ENCODE results near the gene DRAM2.

Gene DRAM2

DNA sequence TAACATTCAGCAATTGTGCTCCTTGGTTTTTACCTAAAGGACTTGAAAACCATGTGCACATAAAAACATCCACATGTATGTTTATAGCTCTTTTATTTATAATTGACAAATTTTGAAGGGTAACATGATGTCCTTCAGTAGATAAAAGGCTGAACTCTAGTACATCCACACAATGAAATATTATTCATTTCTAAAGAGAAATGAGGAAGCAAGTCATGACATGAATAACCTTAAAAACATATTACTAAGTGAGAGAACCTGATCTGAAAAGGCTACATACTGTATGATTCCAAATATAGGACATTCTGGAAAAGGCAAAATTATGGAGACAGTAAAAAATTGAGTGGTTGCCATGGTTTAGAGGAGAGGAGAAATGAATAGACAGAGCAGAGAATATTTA, 50.3 kb downstream of the DRAM2 start:
- TF ChIP-seq OSR1 (CRISPR knock-in tag; IDR thresholded peaks at IDR 0.05): no peak
- no peak for TF ChIP-seq ZNF8 (CRISPR knock-in tag; IDR thresholded peaks at IDR 0.05)
- no peak for TF ChIP-seq CREB5 (CRISPR knock-in tag; IDR thresholded peaks at IDR 0.05; ENCODE audit: low read depth)
- TF ChIP-seq RARB (CRISPR knock-in tag; IDR thresholded peaks at IDR 0.05): no peak
- no peak for TF ChIP-seq ISL1 (CRISPR knock-in tag; IDR thresholded peaks at IDR 0.05)
- no peak for TF ChIP-seq ZFP3 (CRISPR knock-in tag; IDR thresholded peaks at IDR 0.05)
- TF ChIP-seq, protein P1, sequence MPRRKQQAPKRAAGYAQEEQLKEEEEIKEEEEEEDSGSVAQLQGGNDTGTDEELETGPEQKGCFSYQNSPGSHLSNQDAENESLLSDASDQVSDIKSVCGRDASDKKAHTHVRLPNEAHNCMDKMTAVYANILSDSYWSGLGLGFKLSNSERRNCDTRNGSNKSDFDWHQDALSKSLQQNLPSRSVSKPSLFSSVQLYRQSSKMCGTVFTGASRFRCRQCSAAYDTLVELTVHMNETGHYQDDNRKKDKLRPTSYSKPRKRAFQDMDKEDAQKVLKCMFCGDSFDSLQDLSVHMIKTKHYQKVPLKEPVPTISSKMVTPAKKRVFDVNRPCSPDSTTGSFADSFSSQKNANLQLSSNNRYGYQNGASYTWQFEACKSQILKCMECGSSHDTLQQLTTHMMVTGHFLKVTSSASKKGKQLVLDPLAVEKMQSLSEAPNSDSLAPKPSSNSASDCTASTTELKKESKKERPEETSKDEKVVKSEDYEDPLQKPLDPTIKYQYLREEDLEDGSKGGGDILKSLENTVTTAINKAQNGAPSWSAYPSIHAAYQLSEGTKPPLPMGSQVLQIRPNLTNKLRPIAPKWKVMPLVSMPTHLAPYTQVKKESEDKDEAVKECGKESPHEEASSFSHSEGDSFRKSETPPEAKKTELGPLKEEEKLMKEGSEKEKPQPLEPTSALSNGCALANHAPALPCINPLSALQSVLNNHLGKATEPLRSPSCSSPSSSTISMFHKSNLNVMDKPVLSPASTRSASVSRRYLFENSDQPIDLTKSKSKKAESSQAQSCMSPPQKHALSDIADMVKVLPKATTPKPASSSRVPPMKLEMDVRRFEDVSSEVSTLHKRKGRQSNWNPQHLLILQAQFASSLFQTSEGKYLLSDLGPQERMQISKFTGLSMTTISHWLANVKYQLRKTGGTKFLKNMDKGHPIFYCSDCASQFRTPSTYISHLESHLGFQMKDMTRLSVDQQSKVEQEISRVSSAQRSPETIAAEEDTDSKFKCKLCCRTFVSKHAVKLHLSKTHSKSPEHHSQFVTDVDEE (CRISPR knock-in tag; IDR thresholded peaks at IDR 0.05): no peak
- TF ChIP-seq BACH2 (CRISPR knock-in tag; IDR thresholded peaks at IDR 0.05; ENCODE audit: borderline replicate concordance): no peak
- TF ChIP-seq, protein P2, sequence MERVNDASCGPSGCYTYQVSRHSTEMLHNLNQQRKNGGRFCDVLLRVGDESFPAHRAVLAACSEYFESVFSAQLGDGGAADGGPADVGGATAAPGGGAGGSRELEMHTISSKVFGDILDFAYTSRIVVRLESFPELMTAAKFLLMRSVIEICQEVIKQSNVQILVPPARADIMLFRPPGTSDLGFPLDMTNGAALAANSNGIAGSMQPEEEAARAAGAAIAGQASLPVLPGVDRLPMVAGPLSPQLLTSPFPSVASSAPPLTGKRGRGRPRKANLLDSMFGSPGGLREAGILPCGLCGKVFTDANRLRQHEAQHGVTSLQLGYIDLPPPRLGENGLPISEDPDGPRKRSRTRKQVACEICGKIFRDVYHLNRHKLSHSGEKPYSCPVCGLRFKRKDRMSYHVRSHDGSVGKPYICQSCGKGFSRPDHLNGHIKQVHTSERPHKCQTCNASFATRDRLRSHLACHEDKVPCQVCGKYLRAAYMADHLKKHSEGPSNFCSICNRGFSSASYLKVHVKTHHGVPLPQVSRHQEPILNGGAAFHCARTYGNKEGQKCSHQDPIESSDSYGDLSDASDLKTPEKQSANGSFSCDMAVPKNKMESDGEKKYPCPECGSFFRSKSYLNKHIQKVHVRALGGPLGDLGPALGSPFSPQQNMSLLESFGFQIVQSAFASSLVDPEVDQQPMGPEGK (CRISPR knock-in tag; IDR thresholded peaks at IDR 0.05; ENCODE audit: borderline replicate concordance): no peak
- TF ChIP-seq, protein P3, sequence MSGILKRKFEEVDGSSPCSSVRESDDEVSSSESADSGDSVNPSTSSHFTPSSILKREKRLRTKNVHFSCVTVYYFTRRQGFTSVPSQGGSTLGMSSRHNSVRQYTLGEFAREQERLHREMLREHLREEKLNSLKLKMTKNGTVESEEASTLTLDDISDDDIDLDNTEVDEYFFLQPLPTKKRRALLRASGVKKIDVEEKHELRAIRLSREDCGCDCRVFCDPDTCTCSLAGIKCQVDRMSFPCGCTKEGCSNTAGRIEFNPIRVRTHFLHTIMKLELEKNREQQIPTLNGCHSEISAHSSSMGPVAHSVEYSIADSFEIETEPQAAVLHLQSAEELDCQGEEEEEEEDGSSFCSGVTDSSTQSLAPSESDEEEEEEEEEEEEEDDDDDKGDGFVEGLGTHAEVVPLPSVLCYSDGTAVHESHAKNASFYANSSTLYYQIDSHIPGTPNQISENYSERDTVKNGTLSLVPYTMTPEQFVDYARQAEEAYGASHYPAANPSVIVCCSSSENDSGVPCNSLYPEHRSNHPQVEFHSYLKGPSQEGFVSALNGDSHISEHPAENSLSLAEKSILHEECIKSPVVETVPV (CRISPR knock-in tag; IDR thresholded peaks at IDR 0.05): no peak
- no peak for TF ChIP-seq ESRRG (CRISPR knock-in tag; IDR thresholded peaks at IDR 0.05)
- no peak for TF ChIP-seq ZFP30 (CRISPR knock-in tag; IDR thresholded peaks at IDR 0.05)
- no peak for TF ChIP-seq GLIS3 (CRISPR knock-in tag; IDR thresholded peaks at IDR 0.05)
- no peak for TF ChIP-seq PPARA (CRISPR knock-in tag; IDR thresholded peaks at IDR 0.05; ENCODE audit: borderline replicate concordance)
- TF ChIP-seq ZC3H10 (CRISPR knock-in tag; IDR thresholded peaks at IDR 0.05): no peak
- no peak for TF ChIP-seq SNAI2 (CRISPR knock-in tag; IDR thresholded peaks at IDR 0.05)
- TF ChIP-seq CSDC2 (CRISPR knock-in tag; IDR thresholded peaks at IDR 0.05): no peak
- no peak for TF ChIP-seq ZNF565 (CRISPR knock-in tag; conservative IDR thresholded peaks at IDR 0.05; ENCODE audit: low read depth)
- no peak for ATAC-seq

- ATAC-seq: no peak
- no peak for TF ChIP-seq TCF4 (CRISPR knock-in tag; IDR thresholded peaks at IDR 0.05; ENCODE audit: borderline replicate concordance)
- TF ChIP-seq ARNTL (CRISPR knock-in tag; IDR thresholded peaks at IDR 0.05; ENCODE audit: borderline replicate concordance, low read depth): no peak
- no peak for TF ChIP-seq OSR1 (CRISPR knock-in tag; IDR thresholded peaks at IDR 0.05)
- TF ChIP-seq, protein P1 (CRISPR knock-in tag; IDR thresholded peaks at IDR 0.05): no peak
- TF ChIP-seq ZNF8 (CRISPR knock-in tag; IDR thresholded peaks at IDR 0.05): no peak
- no peak for TF ChIP-seq ZC3H10 (CRISPR knock-in tag; IDR thresholded peaks at IDR 0.05)
- no peak for TF ChIP-seq BACH2 (CRISPR knock-in tag; IDR thresholded peaks at IDR 0.05; ENCODE audit: borderline replicate concordance)
- no peak for TF ChIP-seq ZNF70 (CRISPR knock-in tag; IDR thresholded peaks at IDR 0.05)
- no peak for TF ChIP-seq ZFP3 (CRISPR knock-in tag; IDR thresholded peaks at IDR 0.05)
- TF ChIP-seq GLIS3 (CRISPR knock-in tag; IDR thresholded peaks at IDR 0.05): no peak
- TF ChIP-seq, protein P2 (CRISPR knock-in tag; IDR thresholded peaks at IDR 0.05; ENCODE audit: borderline replicate concordance): no peak
- no peak for TF ChIP-seq TOX (CRISPR knock-in tag; IDR thresholded peaks at IDR 0.05; ENCODE audit: borderline replicate concordance)
- TF ChIP-seq ESRRG (CRISPR knock-in tag; IDR thresholded peaks at IDR 0.05): no peak
- no peak for TF ChIP-seq RARB (CRISPR knock-in tag; IDR thresholded peaks at IDR 0.05)
These were observed 54.2 kb downstream of the DRAM2 start for GRCh38 chr1:111085676-111086075.

Data from SK-N-SH treated with all-trans-retinoic acid at 6 μM for 48 hours (cell line).